GM23338 (cell line): ENCODE results near the gene ODAD3. TPM values are rescaled to one million over a fixed set of nuclear protein-coding genes. Genes with fewer than 3 reads are reported as not detected.
A peak's percentile ranks its signal among the peaks of the same experiment; 100 is the strongest.

Experiments
- ATAC-seq: fragments of 200-7000 bp; cut with Tn5 transposase; 3 replicates; pipeline ENCODE4 v1.9.1; 2020
- DNase-seq: peaks from one replicate; pipeline ENCODE4 v3.0.0-alpha.2; 2015; ENCODE audit warnings: low spot score
- H2AFZ ChIP-seq: fragments of 200-600 bp; sonication (generic); 2 replicates; pipeline ENCODE4 v1.8.0; 2016; ENCODE audit warnings: antibody characterized with exemption, mild to moderate bottlenecking, moderate library complexity
- H3F3A ChIP-seq: fragments of 200-600 bp; sonication (generic); replicated peaks from 2 replicates; pipeline ENCODE4 v1.8.0; 2017; ENCODE audit warnings: antibody characterized with exemption, mixed run types, low read depth
- H3K27ac ChIP-seq: fragments of 200-600 bp; sonication (generic); 2 replicates; pipeline ENCODE4 v1.6.1; 2016; ENCODE audit warnings: low read depth
- H3K27me3 ChIP-seq: fragments of 200-600 bp; sonication (generic); 2 replicates; pipeline ENCODE4 v1.8.0; 2016; ENCODE audit warnings: mild to moderate bottlenecking, mixed run types, moderate library complexity; ENCODE audit not compliant: insufficient read depth
- H3K36me3 ChIP-seq: fragments of 200-600 bp; sonication (generic); 2 replicates; pipeline ENCODE4 v1.8.0; 2016; ENCODE audit warnings: mild to moderate bottlenecking; ENCODE audit not compliant: insufficient read depth
- H3K4me1 ChIP-seq: fragments of 200-600 bp; sonication (generic); 2 replicates; pipeline ENCODE4 v1.8.0; 2016; ENCODE audit warnings: mild to moderate bottlenecking, moderate library complexity; ENCODE audit not compliant: insufficient read depth
- H3K4me2 ChIP-seq: fragments of 200-600 bp; sonication (generic); 2 replicates; pipeline ENCODE4 v1.7.1; 2017; ENCODE audit warnings: mixed run types
- H3K4me3 ChIP-seq: fragments of 200-600 bp; sonication (generic); 2 replicates; pipeline ENCODE4 v1.6.1; 2016; ENCODE audit warnings: mixed run types
- H3K79me2 ChIP-seq: fragments of 200-600 bp; sonication (generic); replicated peaks from 2 replicates; pipeline ENCODE4 v1.8.0; 2017; ENCODE audit warnings: mild to moderate bottlenecking; ENCODE audit not compliant: insufficient read depth
- H3K9me2 ChIP-seq: fragments of 200-600 bp; sonication (generic); 2 replicates; pipeline ENCODE4 v1.8.0; 2017; ENCODE audit not compliant: insufficient read depth
- H4K20me1 ChIP-seq: fragments of 200-600 bp; sonication (generic); replicated peaks from 2 replicates; pipeline ENCODE4 v1.8.0; 2017; ENCODE audit warnings: mild to moderate bottlenecking; ENCODE audit not compliant: insufficient read depth
- H3K27ac Mint-ChIP-seq: 2 replicates; pipeline ENCODE4 v1.8.0; 2020; ENCODE audit warnings: inconsistent platforms, mild to moderate bottlenecking, moderate library complexity, mixed read lengths
- H3K27me3 Mint-ChIP-seq: 3 replicates; pipeline ENCODE4 v1.8.0; 2022; ENCODE audit warnings: low read depth, mild to moderate bottlenecking, moderate library complexity, mixed read lengths, inconsistent platforms; ENCODE audit not compliant: insufficient read depth, poor library complexity
- H3K36me3 Mint-ChIP-seq: 3 replicates; pipeline ENCODE4 v1.8.0; 2021; ENCODE audit warnings: low read depth, mild to moderate bottlenecking, inconsistent platforms, moderate library complexity, mixed read lengths
- H3K4me1 Mint-ChIP-seq: 3 replicates; pipeline ENCODE4 v1.8.0; 2020; ENCODE audit warnings: mild to moderate bottlenecking, inconsistent platforms, mixed read lengths
- H3K4me3 Mint-ChIP-seq: 3 replicates; pipeline ENCODE4 v1.8.0; 2021; ENCODE audit warnings: moderate library complexity, mild to moderate bottlenecking, inconsistent platforms, mixed read lengths
- H3K9me3 Mint-ChIP-seq: 3 replicates; pipeline ENCODE4 v1.8.0; 2020; ENCODE audit warnings: moderate library complexity, mild to moderate bottlenecking, inconsistent platforms, mixed read lengths
- CREB1 ChIP-seq: fragments of 250-450 bp; sonication (Bioruptor Pico); IDR thresholded peaks from 2 replicates; pipeline ENCODE4 v1.5.0; 2020; ENCODE audit warnings: low read depth, mild to moderate bottlenecking, moderate library complexity
- EZH2 ChIP-seq: fragments of 200-600 bp; sonication (generic); IDR thresholded peaks from one replicate; pipeline ENCODE4 v1.8.0; 2017; ENCODE audit warnings: antibody characterized with exemption, mild to moderate bottlenecking, low read depth; ENCODE audit not compliant: unreplicated experiment
- EZH2phosphoT487 ChIP-seq: fragments of 200-600 bp; sonication (generic); IDR thresholded peaks from one replicate; pipeline ENCODE4 v1.8.1; 2018; ENCODE audit warnings: antibody characterized with exemption; ENCODE audit not compliant: unreplicated experiment
- JUNB ChIP-seq: IDR thresholded peaks from one replicate; pipeline ENCODE4 v1.6.1; 2016; ENCODE audit warnings: antibody characterized with exemption; ENCODE audit not compliant: unreplicated experiment
- NANOG ChIP-seq: IDR thresholded peaks from 2 replicates; pipeline ENCODE4 v1.6.1; 2016; ENCODE audit warnings: antibody characterized with exemption, borderline replicate concordance
- POLR2AphosphoS5 ChIP-seq: IDR thresholded peaks from 2 replicates; pipeline ENCODE4 v1.6.1; 2016; ENCODE audit warnings: antibody characterized with exemption, low read depth
- STAT1 ChIP-seq: IDR thresholded peaks from one replicate; pipeline ENCODE4 v1.6.1; 2016; ENCODE audit warnings: antibody characterized with exemption; ENCODE audit not compliant: unreplicated experiment
- ZNF114 ChIP-seq: fragments of 250-450 bp; sonication (Bioruptor Pico); IDR thresholded peaks from 2 replicates; pipeline ENCODE4 v1.5.0; 2020; ENCODE audit warnings: mild to moderate bottlenecking, moderate library complexity
- polyA plus RNA-seq: library from polyadenylated mRNA; unstranded; fragments of >200 nt; fragmentation: Nextera tagmentation; extraction: Ambion mirVana; gene quantifications from 2 replicates; pipeline ENCODE4 v1.2.1, GENCODE V29; 2016
- total RNA-seq: library from RNA; depleted of rRNA; stranded (reverse); fragments of >200 nt; shearing (Covaris generic); gene quantifications from 2 replicates; pipeline ENCODE4 v1.2.3, GENCODE V29; 2014
- TF ChIP-seq, protein P1 (sequence below): fragments of 250-450 bp; sonication (Bioruptor Pico); IDR thresholded peaks from 2 replicates; pipeline ENCODE4 v1.5.0; 2020; ENCODE audit warnings: mild to moderate bottlenecking, moderate library complexity
- TF ChIP-seq, protein P2 (sequence below): IDR thresholded peaks from one replicate; pipeline ENCODE4 v1.6.1; 2018; ENCODE audit warnings: antibody characterized with exemption; ENCODE audit not compliant: unreplicated experiment
- TF ChIP-seq, protein P3 (sequence below), 2 experiments: fragments of 200-600 bp in 1 of 2; sonication (generic) in 1 of 2; conservative IDR thresholded peaks; 2 replicates each; pipeline versions ENCODE4 v1.5.1 to v1.6.1; 2016 to 2017; ENCODE audit warnings: antibody characterized with exemption in 2 of 2, low read depth in 2 of 2, mild to moderate bottlenecking in 2 of 2, moderate library complexity in 1 of 2
- TF ChIP-seq, protein P4 (sequence below): IDR thresholded peaks from 2 replicates; pipeline ENCODE4 v1.6.1; 2016; ENCODE audit warnings: antibody characterized with exemption

ODAD3 gene
- total and polyA plus RNA-seq, 2 experiments from 2014 or later: 1.5 to 6.1 TPM

DNA sequence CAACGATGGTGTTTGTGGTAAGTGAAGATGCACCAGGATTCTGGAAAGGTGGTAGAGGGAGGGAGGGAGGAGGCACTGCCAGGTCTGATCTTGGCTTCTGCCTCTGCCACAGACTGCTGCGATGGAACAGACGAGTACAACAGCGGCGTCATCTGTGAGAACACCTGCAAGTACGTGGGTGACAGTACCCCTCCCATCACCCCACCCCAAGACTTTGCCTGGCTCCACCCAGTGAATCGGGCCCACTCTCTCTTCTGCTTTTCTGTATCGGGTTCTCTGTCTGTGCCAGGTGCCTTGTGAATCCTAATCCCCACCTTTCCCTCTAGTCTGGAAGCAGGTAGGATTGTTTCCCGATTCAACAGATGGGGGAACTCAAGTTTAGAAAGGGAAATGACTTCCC is 3.0 kb upstream of the ODAD3 start:
- no peak overlapping the region for H2AFZ ChIP-seq
- peaks cover 6% of the 10 kb centered on the region; the same call in 2 of the 3 replicates for H3K4me1 Mint-ChIP-seq
- H3K4me1 ChIP-seq: peaks cover 11% of the 10 kb centered on the region; the same call in 1 of the 2 replicates
- H3K9me2 ChIP-seq: no peaks in the 10 kb centered on the region
- H3K27me3 Mint-ChIP-seq: peaks cover 15% of the 10 kb centered on the region
- peaks cover 5% of the 10 kb centered on the region; the same call in 1 of the 2 replicates for H3F3A ChIP-seq
- peaks cover 69% of the 10 kb centered on the region for H3K36me3 Mint-ChIP-seq
- H3K9me3 Mint-ChIP-seq: no peaks in the 10 kb centered on the region; the same call in 2 of the 3 replicates
- peaks cover 19% of the 10 kb centered on the region for H3K79me2 ChIP-seq
- no peak overlapping the region for H3K4me3 ChIP-seq
- H3K27me3 ChIP-seq: no peaks in the 10 kb centered on the region
- DNase-seq (no peak), ATAC-seq (no peak)
- peak overlapping the region; percentile 99 for H3K4me3 Mint-ChIP-seq
- H3K36me3 ChIP-seq: peaks cover 37% of the 10 kb centered on the region
- H4K20me1 ChIP-seq: peaks cover 3% of the 10 kb centered on the region; the same call in 1 of the 2 replicates
- TF ChIP-seq NANOG (no peak), STAT1 (no peak), ZNF114 (no peak), CREB1 (CRISPR knock-in tag) (no peak), JUNB (no peak), EZH2phosphoT487 (no peak), EZH2 (no peak), POLR2AphosphoS5 (no peak)
- TF ChIP-seq, protein P1, sequence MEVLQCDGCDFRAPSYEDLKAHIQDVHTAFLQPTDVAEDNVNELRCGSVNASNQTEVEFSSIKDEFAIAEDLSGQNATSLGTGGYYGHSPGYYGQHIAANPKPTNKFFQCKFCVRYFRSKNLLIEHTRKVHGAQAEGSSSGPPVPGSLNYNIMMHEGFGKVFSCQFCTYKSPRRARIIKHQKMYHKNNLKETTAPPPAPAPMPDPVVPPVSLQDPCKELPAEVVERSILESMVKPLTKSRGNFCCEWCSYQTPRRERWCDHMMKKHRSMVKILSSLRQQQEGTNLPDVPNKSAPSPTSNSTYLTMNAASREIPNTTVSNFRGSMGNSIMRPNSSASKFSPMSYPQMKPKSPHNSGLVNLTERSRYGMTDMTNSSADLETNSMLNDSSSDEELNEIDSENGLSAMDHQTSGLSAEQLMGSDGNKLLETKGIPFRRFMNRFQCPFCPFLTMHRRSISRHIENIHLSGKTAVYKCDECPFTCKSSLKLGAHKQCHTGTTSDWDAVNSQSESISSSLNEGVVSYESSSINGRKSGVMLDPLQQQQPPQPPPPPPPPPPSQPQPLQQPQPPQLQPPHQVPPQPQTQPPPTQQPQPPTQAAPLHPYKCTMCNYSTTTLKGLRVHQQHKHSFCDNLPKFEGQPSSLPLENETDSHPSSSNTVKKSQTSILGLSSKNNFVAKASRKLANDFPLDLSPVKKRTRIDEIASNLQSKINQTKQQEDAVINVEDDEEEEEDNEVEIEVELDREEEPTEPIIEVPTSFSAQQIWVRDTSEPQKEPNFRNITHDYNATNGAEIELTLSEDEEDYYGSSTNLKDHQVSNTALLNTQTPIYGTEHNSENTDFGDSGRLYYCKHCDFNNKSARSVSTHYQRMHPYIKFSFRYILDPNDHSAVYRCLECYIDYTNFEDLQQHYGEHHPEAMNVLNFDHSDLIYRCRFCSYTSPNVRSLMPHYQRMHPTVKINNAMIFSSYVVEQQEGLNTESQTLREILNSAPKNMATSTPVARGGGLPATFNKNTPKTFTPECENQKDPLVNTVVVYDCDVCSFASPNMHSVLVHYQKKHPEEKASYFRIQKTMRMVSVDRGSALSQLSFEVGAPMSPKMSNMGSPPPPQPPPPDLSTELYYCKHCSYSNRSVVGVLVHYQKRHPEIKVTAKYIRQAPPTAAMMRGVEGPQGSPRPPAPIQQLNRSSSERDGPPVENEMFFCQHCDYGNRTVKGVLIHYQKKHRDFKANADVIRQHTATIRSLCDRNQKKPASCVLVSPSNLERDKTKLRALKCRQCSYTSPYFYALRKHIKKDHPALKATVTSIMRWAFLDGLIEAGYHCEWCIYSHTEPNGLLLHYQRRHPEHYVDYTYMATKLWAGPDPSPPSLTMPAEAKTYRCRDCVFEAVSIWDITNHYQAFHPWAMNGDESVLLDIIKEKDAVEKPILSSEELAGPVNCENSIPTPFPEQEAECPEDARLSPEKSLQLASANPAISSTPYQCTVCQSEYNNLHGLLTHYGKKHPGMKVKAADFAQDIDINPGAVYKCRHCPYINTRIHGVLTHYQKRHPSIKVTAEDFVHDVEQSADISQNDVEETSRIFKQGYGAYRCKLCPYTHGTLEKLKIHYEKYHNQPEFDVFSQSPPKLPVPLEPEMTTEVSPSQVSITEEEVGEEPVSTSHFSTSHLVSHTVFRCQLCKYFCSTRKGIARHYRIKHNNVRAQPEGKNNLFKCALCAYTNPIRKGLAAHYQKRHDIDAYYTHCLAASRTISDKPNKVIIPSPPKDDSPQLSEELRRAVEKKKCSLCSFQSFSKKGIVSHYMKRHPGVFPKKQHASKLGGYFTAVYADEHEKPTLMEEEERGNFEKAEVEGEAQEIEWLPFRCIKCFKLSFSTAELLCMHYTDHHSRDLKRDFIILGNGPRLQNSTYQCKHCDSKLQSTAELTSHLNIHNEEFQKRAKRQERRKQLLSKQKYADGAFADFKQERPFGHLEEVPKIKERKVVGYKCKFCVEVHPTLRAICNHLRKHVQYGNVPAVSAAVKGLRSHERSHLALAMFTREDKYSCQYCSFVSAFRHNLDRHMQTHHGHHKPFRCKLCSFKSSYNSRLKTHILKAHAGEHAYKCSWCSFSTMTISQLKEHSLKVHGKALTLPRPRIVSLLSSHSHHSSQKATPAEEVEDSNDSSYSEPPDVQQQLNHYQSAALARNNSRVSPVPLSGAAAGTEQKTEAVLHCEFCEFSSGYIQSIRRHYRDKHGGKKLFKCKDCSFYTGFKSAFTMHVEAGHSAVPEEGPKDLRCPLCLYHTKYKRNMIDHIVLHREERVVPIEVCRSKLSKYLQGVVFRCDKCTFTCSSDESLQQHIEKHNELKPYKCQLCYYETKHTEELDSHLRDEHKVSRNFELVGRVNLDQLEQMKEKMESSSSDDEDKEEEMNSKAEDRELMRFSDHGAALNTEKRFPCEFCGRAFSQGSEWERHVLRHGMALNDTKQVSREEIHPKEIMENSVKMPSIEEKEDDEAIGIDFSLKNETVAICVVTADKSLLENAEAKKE (CRISPR knock-in tag): no peak
- TF ChIP-seq, protein P2, sequence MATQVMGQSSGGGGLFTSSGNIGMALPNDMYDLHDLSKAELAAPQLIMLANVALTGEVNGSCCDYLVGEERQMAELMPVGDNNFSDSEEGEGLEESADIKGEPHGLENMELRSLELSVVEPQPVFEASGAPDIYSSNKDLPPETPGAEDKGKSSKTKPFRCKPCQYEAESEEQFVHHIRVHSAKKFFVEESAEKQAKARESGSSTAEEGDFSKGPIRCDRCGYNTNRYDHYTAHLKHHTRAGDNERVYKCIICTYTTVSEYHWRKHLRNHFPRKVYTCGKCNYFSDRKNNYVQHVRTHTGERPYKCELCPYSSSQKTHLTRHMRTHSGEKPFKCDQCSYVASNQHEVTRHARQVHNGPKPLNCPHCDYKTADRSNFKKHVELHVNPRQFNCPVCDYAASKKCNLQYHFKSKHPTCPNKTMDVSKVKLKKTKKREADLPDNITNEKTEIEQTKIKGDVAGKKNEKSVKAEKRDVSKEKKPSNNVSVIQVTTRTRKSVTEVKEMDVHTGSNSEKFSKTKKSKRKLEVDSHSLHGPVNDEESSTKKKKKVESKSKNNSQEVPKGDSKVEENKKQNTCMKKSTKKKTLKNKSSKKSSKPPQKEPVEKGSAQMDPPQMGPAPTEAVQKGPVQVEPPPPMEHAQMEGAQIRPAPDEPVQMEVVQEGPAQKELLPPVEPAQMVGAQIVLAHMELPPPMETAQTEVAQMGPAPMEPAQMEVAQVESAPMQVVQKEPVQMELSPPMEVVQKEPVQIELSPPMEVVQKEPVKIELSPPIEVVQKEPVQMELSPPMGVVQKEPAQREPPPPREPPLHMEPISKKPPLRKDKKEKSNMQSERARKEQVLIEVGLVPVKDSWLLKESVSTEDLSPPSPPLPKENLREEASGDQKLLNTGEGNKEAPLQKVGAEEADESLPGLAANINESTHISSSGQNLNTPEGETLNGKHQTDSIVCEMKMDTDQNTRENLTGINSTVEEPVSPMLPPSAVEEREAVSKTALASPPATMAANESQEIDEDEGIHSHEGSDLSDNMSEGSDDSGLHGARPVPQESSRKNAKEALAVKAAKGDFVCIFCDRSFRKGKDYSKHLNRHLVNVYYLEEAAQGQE: no peak
- TF ChIP-seq, protein P3, sequence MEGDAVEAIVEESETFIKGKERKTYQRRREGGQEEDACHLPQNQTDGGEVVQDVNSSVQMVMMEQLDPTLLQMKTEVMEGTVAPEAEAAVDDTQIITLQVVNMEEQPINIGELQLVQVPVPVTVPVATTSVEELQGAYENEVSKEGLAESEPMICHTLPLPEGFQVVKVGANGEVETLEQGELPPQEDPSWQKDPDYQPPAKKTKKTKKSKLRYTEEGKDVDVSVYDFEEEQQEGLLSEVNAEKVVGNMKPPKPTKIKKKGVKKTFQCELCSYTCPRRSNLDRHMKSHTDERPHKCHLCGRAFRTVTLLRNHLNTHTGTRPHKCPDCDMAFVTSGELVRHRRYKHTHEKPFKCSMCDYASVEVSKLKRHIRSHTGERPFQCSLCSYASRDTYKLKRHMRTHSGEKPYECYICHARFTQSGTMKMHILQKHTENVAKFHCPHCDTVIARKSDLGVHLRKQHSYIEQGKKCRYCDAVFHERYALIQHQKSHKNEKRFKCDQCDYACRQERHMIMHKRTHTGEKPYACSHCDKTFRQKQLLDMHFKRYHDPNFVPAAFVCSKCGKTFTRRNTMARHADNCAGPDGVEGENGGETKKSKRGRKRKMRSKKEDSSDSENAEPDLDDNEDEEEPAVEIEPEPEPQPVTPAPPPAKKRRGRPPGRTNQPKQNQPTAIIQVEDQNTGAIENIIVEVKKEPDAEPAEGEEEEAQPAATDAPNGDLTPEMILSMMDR (conservative IDR thresholded peaks at IDR 0.05; ENCODE audit: low read depth in 2 of 2): no peak
- TF ChIP-seq, protein P4, sequence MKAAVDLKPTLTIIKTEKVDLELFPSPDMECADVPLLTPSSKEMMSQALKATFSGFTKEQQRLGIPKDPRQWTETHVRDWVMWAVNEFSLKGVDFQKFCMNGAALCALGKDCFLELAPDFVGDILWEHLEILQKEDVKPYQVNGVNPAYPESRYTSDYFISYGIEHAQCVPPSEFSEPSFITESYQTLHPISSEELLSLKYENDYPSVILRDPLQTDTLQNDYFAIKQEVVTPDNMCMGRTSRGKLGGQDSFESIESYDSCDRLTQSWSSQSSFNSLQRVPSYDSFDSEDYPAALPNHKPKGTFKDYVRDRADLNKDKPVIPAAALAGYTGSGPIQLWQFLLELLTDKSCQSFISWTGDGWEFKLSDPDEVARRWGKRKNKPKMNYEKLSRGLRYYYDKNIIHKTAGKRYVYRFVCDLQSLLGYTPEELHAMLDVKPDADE: no peak
- no peak overlapping the region for H3K27ac Mint-ChIP-seq
- H3K27ac ChIP-seq: no peak overlapping the region
- no peak overlapping the region for H3K4me2 ChIP-seq
